Activated gamma-delta T cell treated with Interleukin-2 at 50 U/mL for 16 hours (primary cell): ENCODE data around the gene APAF1.

ENCODE experiments used
- DNase-seq: peaks from one replicate; pipeline ENCODE4 v3.0.0-alpha.2; 2020

Gene APAF1

DNA sequence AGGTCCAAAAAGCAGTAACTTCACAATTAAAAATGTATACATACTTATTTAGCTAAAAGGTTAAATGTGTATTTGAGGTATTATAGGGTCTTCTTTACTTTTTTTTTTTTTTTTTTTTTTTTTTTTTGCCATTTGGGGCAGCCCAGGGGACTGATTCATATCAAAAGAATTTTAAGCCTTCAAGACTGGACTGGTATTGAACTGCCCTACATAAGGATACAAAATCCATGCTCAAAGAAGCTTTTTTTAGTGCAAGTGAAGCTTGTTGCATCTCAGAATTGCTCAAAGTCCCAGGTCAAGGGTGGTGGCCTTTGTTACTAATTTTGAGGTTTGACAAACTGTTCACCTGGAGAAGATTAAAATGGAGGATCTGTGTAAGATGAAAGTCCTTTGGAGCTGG is 124.0 kb downstream of the APAF1 start:
- no peak for DNase-seq

DNA sequence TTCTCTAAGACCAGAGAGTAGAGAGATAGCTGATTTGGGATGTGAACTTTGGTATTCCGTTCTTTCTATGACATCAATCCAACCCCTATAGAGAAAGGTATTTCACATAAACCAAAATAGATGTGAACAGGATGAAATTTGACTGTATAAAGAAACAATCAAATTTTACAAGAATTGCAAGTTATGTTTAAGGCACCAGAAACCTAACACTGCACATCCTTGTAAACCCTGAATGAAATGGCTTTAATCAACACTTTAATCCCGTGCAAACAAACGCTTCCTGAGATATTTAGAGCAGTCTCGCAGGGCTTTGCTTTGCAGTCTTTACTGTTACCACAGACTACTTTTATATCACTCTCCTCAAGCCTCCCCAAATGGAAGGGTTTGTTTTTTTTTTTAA is 125.1 kb downstream of the APAF1 start:
- no peak for DNase-seq

DNA sequence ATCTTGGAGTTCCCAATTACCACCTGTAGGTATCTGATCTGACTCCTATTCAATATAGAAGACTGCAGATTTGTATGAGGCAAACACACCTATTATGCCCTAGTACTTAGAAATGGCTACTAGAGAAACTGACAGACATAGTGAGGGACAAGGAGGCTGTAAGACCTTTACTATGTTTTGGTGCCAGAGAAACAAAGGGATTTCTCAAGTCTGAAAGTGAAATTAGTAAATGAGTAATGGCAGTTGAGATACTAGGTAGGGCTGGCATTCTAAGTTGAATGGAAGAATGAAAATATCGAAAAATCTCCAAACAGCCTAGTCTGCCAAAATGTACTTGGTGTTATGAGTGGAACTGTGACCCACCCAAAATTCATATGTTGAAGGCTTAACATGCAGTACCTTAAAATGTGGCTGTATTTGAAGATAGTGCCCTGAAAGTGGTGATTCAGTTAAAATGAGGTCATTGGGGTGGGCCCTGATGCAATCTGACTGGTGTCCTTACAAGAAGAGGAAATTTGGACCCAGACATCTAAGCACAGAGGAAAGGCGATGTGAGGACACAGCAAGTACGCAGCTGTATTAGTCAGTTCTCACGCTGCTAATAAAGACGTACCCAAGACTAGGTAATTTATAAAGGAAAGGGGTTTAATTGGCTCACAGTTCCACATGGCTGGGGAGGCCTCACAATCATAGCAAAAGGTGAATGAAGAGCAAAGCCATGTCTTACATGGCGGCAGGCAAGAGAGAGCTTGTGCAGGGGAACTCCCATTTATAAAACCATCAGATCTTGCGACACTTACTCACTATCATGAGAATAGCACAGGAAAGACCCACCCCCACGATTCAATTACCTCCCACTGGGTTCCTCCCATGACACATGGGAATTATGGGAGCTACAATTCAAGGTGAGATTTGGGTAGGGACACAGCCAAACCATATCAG is 127.0 kb downstream of the APAF1 start:
- DNase-seq: no peak

DNA sequence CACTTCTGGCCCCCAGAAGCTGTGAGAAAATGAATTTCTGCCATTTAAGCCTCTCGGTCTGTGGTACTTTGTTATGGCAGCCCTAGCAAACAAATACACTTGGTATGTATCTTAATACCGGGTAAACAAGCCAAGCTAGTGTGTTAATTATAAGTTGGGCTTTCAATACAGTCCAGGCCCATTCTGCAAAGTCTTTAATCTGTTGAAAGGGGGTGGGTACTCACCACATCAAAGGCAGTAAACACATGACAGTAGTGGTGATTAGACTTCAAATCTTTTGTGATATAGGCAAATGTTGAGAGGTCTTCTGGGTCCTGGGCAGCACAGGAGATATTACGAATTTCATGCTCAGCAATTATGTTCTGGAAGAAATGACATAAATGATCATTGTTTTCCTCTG is 127.7 kb downstream of the APAF1 start:
- DNase-seq: no peak

DNA sequence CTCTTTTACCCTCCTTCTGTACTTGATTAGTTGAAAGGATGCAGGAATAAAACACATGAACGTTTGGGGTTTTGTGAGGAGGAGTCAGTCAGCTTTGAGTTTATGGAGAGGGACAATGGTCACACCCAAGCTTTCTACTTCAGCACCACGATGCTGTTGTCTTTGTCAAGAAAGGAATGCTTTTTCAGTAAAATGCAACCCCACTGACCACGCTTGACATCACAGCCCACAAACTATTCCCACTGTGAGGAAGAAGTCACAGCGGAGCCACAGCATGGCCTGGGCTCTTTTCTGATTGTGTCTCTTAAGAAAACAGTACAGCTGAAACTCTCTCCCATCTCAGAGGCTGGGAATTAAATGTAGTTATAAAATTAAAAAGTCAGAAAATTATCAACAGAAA is 135.2 kb downstream of the APAF1 start:
- DNase-seq: no peak

DNA sequence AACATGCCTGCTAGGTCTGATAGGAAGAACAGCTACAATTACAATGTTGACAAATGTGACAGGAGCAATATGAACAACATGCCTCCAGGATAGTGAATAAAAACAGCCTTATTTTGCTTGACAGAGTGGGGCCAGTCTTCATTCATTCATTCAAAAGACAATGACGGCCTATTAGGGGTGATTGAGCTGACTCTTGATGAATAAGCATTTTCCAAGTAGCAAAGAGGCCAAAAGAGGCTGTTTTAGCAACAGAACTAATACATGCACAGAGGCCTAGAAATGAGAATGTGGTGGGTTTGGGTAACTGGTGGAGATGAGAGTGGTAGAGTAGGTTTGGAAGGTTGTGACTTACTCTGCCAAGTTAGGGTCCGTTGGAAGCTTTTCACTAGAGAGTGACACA is 138.3 kb downstream of the APAF1 start:
- no peak for DNase-seq
